ENCODE results near the gene FOXP4.
"Not testable (repeated sequence)": the region's sequence is repeated elsewhere in the genome, so short reads cannot be mapped to it uniquely, and the experiment has no call there.

Gene FOXP4

GRCh38 chr6:41607736-41608135 is 61.6 kb downstream of the FOXP4 start:
- DNase-seq (ENCODE audit: low spot score) = no peak
- in situ Hi-C loops (cut with MboI; ENCODE audit: low sequenced_read_pairs, unreplicated experiment) = loop anchor here (10.0 kb wide), 1 partner anchor 147 kb away; no protein-coding TSS in a partner anchor
- TF ChIP-seq CTCF (IDR thresholded peaks at IDR 0.05; ENCODE audit: borderline replicate concordance, control extremely low read depth, extremely low read depth, insufficient read depth, missing control alignments) = no peak

GRCh38 chr6:41608443-41609151 is 62.4 kb downstream of the FOXP4 start:
- no peak for TF ChIP-seq CTCF (IDR thresholded peaks at IDR 0.05; ENCODE audit: borderline replicate concordance, control extremely low read depth, extremely low read depth, insufficient read depth, missing control alignments)
- in situ Hi-C loops (cut with MboI; ENCODE audit: low sequenced_read_pairs, unreplicated experiment) = loop anchor here (10.0 kb wide), 1 partner anchor 146 kb away; no protein-coding TSS in a partner anchor
- DNase-seq (ENCODE audit: low spot score) = no peak

- no peak for TF ChIP-seq CTCF (IDR thresholded peaks at IDR 0.05; ENCODE audit: borderline replicate concordance, control extremely low read depth, extremely low read depth, insufficient read depth, missing control alignments)
- in situ Hi-C loops (cut with MboI; ENCODE audit: low sequenced_read_pairs, unreplicated experiment) = no loop called here
- no peak for DNase-seq (ENCODE audit: low spot score)
These were observed 68.5 kb downstream of the FOXP4 start for GRCh38 chr6:41614715-41615114.

GRCh38 chr6:41615311-41615710 is 69.1 kb downstream of the FOXP4 start:
- in situ Hi-C loops (cut with MboI; ENCODE audit: low sequenced_read_pairs, unreplicated experiment) = no loop called here
- DNase-seq (ENCODE audit: low spot score) = no peak
- no peak for TF ChIP-seq CTCF (IDR thresholded peaks at IDR 0.05; ENCODE audit: borderline replicate concordance, control extremely low read depth, extremely low read depth, insufficient read depth, missing control alignments)

GRCh38 chr6:41618598-41618997 is 72.4 kb downstream of the FOXP4 start:
- no peak for DNase-seq (ENCODE audit: low spot score)
- TF ChIP-seq CTCF (IDR thresholded peaks at IDR 0.05; ENCODE audit: borderline replicate concordance, control extremely low read depth, extremely low read depth, insufficient read depth, missing control alignments) = no peak
- in situ Hi-C loops (cut with MboI; ENCODE audit: low sequenced_read_pairs, unreplicated experiment) = no loop called here

GRCh38 chr6:41619193-41619592 is 73.0 kb downstream of the FOXP4 start:
- DNase-seq (ENCODE audit: low spot score); in situ Hi-C loops (cut with MboI; ENCODE audit: low sequenced_read_pairs, unreplicated experiment): not testable (repeated sequence)

GRCh38 chr6:41621367-41621766 is 75.2 kb downstream of the FOXP4 start:
- in situ Hi-C loops (cut with MboI; ENCODE audit: low sequenced_read_pairs, unreplicated experiment) = no loop called here
- DNase-seq (ENCODE audit: low spot score) = no peak
- TF ChIP-seq CTCF (IDR thresholded peaks at IDR 0.05; ENCODE audit: borderline replicate concordance, control extremely low read depth, extremely low read depth, insufficient read depth, missing control alignments) = no peak
